HG02610 (cell line): ENCODE measurements around the gene ANKRD33B.
"Not testable (repeated sequence)": the region's sequence is repeated elsewhere in the genome, so short reads cannot be mapped to it uniquely, and the experiment has no call there.

Source experiments
- ATAC-seq: cut with Tn5 transposase; IDR thresholded peaks from one replicate; pipeline ENCODE4 v1.9.1; 2021; ENCODE audit warnings: mild to moderate bottlenecking, moderate library complexity; ENCODE audit not compliant: unreplicated experiment

The ANKRD33B gene

DNA sequence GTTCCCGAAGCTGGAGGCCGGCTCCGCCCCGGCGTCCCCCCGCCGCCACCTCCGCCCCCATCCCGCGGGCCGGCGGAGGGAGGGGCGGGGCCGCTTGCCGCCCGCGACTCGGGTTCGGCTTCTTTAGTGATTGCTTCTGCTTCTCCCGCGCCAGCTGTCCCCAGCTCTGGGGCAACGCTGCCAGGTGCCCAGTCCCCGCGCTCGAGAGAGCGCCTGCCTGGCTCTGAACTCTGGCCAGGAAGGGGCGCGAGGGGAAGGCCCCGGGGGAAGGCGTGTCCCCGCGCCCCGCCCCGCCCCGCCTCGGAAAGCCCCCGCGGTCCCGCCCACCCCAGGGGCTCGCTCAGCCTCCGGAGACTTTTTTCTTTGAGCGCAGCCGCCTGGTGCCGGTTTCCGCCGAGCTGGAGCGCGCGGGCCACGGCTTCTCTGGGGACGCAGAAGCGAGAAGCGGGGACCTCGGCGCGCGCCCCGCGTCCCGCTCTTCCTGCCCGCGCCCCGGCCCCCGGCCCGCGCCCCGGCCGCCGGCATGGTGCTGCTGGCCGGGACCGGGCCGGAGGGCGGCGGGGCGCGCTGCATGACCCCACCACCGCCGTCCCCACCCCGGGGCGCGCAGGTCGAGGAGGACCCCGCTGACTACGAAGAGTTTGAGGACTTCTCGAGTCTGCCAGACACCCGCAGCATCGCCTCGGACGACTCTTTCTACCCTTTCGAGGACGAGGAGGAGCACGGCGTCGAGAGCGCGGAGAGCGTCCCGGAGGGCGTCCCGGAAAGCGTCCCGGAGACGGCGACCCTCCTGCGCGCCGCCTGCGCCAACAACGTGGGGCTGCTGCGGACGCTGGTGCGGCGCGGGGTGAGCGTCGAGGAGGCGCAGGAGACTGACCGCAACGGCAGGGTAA, at the start of gene ANKRD33B:
Gene ANKRD33B, plus strand, starts transcription at position 126 of the 893 bp plus-strand sequence. Its CDS starts 398 bp downstream, at position 524.
- peak; percentile 50 for ATAC-seq

- not testable (repeated sequence) for ATAC-seq
Observed at GRCh38 chr5:10514572-10514971, 49.3 kb upstream of the ANKRD33B start.

DNA sequence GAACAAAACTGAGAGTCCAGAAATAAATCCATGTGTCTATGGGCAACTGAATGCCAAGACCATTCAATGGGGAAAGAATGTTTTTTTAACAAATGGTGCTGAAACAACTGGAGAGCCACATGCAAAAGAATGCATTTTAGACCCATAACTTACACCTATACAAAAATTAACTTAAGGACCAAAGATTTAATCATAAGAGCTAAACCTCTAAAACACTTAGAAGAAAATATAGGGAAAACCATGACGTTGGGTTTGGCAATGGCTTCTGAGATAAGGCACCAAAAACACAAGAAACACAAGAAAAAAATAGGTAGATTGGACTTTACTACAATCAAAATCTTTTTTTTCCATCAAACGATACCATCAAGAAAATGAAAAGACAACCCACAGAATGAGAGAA, 48.4 kb upstream of the ANKRD33B start:
- ATAC-seq: no peak

DNA sequence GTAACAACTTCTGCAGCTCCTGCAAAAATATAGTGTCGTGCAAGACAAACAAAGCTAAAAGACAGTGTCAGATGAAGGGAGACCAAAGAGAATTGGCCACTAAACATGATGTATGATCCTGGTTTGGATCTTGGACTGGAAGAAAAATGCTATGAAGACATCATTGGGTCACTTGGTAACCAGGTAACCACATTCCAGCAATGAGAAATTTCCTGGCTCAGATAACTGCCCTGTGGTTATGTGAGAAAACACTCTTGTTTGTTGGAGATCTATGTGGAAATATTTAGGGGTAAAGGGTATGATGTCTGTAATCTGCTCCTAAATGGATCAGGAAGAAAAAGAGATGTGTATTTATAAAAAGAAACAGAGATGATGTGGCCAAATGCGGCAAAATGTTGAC, 45.5 kb upstream of the ANKRD33B start:
- ATAC-seq: no peak

- no peak for ATAC-seq
Observed at GRCh38 chr5:10519729-10520128, 44.1 kb upstream of the ANKRD33B start.

DNA sequence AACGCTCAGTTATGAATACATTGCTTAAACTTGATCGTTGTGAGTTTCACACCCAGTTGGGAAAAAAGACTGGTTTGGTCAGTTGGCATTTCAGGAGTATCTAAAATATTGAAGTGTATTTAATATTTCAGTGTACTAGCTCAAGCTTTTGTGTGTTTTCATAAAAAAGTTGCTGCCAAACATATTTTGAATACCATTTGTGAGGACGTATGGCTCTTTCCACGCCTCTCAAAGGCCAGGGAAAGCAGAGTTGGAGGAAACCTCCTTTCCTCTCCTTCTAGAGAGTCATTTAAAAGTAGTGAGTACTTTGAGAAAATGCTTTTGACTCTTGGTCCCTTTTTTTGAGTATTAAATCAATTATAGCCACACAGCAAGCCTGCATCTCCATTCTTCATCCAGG, 43.2 kb upstream of the ANKRD33B start:
- ATAC-seq: no peak

GRCh38 chr5:10521466-10522223, 42.2 kb upstream of the ANKRD33B start:
- no peak for ATAC-seq

GRCh38 chr5:10522224-10522611, 41.7 kb upstream of the ANKRD33B start:
- ATAC-seq: no peak

GRCh38 chr5:10524376-10525123, 39.3 kb upstream of the ANKRD33B start:
- ATAC-seq: no peak

DNA sequence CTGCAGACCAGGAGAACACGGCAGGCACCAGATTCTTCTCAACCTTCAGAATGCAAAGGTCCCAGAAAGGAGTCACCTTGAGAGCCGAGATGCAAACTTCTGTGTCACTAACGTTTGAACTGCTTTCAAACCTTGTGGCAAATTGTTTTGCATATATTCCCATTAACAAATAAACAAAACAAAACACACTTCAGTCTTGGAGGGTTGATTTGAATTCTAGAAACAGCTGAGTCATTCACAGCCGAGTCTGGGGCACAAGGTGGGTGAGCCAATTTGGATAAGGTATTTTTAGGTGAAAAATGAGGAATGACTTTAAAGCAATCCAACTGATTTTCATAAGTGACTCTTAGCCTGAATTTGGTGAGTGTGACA, 38.8 kb upstream of the ANKRD33B start:
- ATAC-seq: peak; percentile 62

DNA sequence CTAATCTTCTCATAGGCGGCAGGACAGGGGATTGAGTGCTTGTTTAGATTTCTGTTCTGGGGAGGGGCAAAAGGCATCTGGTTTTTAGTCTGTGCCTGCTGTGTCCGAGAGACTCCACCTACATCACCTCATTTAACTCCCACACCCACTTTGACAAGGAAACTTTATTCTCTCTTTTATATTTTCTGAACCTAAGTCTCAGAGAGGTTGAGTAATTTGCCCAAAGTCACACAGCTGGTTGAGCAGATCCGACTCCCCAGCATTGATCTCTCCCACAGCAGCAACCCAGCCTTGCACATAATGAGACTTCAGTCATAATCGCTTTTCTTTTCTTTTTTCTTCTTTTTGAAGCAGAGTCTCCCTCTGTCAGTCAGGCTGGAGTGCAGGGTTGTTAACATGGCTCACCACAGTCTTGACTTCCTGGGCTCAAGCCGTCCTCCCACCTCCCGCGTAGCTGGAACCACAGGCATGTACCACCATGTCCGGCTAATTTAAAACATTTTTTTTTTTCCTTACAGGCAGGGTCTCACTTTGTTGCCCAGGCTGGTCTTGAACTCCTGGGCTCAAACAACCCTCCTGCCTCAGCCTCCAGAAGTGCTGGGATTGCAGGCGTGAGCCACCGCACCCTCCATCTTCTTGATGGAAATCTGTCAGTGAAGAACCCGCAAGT, 36.5 kb upstream of the ANKRD33B start:
- ATAC-seq: no peak

GRCh38 chr5:10528056-10528816, 35.6 kb upstream of the ANKRD33B start:
- no peak for ATAC-seq

DNA sequence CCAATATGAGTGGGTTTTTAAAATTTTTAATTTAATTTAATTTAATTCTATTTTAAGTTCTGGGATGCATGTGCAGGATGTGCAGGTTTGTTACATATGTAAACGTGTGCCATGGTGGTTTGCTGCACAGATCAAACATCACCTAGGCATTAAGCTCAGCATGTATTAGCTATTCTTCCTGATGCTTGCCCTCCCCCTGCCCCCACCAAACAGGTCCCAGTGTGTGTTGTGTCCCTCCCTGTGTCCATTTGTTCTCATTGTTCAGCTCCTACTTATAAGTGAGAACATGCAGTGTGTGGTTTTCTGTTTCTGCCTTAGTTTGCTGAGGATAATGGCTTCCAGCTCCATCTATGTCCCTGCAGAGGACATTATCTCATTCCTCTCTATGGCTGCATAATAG, 35.0 kb upstream of the ANKRD33B start:
- no peak for ATAC-seq

- no peak for ATAC-seq
Observed at GRCh38 chr5:10530601-10531320, 33.1 kb upstream of the ANKRD33B start.

DNA sequence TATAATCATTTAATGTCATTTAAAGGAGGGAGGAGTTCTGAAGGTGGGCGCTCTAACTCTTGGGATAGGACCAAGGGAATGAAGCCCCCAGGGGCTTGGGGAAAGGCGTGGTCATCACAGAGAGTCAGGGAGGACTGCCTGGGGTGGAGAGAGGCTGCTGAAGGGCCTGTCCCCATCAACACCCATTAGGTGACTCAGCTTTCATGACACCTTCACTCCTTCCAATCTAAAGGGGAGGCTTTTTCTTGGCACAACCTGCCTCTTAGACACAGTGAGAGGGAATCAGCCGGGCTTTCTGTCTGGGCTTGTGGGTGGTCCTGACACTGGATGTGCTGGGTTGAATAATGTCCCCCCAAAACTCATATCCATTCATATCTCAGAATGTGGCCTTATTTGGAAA, 31.4 kb upstream of the ANKRD33B start:
- ATAC-seq: no peak

DNA sequence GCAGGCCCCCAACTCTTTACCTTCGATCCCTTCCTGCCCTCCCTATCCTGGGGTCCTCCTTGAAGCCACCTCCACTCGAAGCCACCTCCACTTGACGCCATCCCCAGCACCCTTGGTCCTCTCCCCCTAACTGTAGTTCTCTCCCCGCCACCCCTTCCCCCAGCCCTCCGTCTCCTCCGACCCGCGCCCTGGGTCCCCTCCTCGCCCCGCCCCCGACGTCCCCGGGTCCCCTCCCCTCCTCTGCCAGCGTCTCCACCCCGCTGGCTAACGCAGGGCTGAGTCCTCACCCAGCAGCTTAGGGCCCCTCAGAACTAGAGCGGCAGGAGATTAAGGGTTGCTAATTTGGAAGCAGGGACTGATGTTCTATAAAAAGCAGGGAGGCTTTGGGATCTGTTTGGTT, 30.6 kb upstream of the ANKRD33B start:
- ATAC-seq: no peak

GRCh38 chr5:10534561-10535530, 29.0 kb upstream of the ANKRD33B start:
- no peak for ATAC-seq

DNA sequence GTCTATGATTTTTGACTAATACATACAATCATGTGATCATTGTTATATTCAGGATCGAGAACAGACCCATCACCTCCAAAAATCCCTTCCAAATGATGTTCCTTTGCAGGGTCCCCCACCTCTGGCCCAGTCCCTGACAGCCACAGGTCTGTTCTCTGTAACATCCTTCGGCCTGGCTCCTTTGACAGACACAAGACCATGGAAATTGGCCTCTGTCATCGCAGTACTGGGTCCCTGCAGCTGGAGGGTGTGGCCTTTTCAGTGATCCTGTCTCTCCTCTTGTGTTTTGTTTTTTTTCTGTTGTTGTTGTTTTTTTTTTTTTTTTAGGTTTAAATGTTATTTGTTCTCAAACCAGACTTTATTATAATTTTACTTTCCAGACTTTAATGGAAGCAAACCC, 27.4 kb upstream of the ANKRD33B start:
- no peak for ATAC-seq
